GM21381 (cell line): Measurements from ENCODE around the gene NFS1.
"Not testable (repeated sequence)": the region's sequence is repeated elsewhere in the genome, so short reads cannot be mapped to it uniquely, and the experiment has no call there.

Experiments used
- ATAC-seq: cut with Tn5 transposase; IDR thresholded peaks from one replicate; pipeline ENCODE4 v1.9.1; 2021; ENCODE audit warnings: mild to moderate bottlenecking, moderate library complexity; ENCODE audit not compliant: unreplicated experiment

NFS1 gene

GRCh38 chr20:35729836-35730582 is 30.9 kb upstream of the NFS1 start:
- ATAC-seq: no peak

GRCh38 chr20:35729283-35729807 is 30.2 kb upstream of the NFS1 start:
- ATAC-seq: no peak

GRCh38 chr20:35726842-35727711 is 27.9 kb upstream of the NFS1 start:
- no peak for ATAC-seq

- no peak for ATAC-seq
These were observed 25.4 kb upstream of the NFS1 start for GRCh38 chr20:35724321-35725230.

- not testable (repeated sequence) for ATAC-seq
These were observed 24.6 kb upstream of the NFS1 start for GRCh38 chr20:35723652-35724320.

GRCh38 chr20:35723275-35723639 is 24.1 kb upstream of the NFS1 start:
- not testable (repeated sequence) for ATAC-seq

GRCh38 chr20:35721621-35722020 is 22.5 kb upstream of the NFS1 start:
- ATAC-seq: no peak

GRCh38 chr20:35721219-35721618 is 22.1 kb upstream of the NFS1 start:
- no peak for ATAC-seq

GRCh38 chr20:35720165-35721123 is 21.3 kb upstream of the NFS1 start:
- no peak for ATAC-seq

- no peak for ATAC-seq
These were observed 20.6 kb upstream of the NFS1 start for GRCh38 chr20:35719717-35720116.

GRCh38 chr20:35718972-35719635 is 20.0 kb upstream of the NFS1 start:
- ATAC-seq: no peak

GRCh38 chr20:35718321-35718720 is 19.2 kb upstream of the NFS1 start:
- not testable (repeated sequence) for ATAC-seq

- no peak for ATAC-seq
These were observed 17.2 kb upstream of the NFS1 start for GRCh38 chr20:35716330-35716729.

- ATAC-seq: no peak
These were observed 16.5 kb upstream of the NFS1 start for GRCh38 chr20:35715652-35716051.

- no peak for ATAC-seq
These were observed 15.0 kb upstream of the NFS1 start for GRCh38 chr20:35714127-35714526.

- ATAC-seq: not testable (repeated sequence)
These were observed 14.0 kb upstream of the NFS1 start for GRCh38 chr20:35713120-35713519.

- no peak for ATAC-seq
These were observed 12.5 kb upstream of the NFS1 start for GRCh38 chr20:35711588-35712209.

GRCh38 chr20:35710884-35711587 is 11.9 kb upstream of the NFS1 start:
- ATAC-seq: no peak
